NCI-H748 (cell line): ENCODE results near the gene PRSS23.
A peak's percentile ranks its signal among the peaks of the same experiment; 100 is the strongest.
"Not testable (repeated sequence)": the region's sequence is repeated elsewhere in the genome, so short reads cannot be mapped to it uniquely, and the experiment has no call there.

Experiments used
- DNase-seq: peaks from one replicate; lab custom pipeline; 2025; ENCODE audit not compliant: unreplicated experiment; lab: John Stamatoyannopoulos, UW

PRSS23 gene

DNA sequence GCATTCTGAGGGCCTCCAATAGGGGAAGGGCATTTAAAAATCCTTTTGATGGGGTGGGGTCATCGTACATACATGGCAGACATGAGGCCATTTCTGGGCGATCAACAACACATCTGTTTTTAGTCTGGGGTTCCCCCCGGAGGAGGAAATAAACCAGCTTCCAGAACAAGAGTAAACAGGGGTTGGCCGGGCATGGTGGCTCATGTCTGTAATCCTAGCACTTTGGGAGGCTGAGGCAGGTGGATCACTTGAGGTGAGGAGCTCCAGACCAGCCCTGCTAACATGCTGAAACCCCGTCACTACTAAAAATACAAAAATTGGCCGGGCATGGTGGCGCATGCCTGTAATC, 12.0 kb downstream of the PRSS23 start:
- no peak for DNase-seq

DNA sequence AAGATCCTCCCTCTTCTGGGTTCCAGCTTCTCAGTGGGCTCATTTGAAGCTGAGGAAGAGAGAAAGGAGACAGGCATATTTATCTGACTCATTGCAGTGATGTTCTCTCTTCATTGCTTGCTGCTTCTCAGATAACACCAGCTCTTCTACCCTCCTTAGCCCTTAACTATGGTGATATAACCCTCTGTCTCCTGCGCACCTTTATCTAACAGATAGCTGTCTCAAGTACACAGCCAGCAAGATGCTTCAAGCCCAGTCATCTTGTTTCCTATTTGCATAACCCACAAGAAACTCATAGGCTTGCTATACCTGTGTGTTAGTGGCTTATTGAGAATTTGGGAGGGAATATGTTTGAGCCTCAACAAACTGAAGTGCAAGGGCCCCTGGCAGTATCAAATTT, 12.6 kb downstream of the PRSS23 start:
- DNase-seq: no peak

DNA sequence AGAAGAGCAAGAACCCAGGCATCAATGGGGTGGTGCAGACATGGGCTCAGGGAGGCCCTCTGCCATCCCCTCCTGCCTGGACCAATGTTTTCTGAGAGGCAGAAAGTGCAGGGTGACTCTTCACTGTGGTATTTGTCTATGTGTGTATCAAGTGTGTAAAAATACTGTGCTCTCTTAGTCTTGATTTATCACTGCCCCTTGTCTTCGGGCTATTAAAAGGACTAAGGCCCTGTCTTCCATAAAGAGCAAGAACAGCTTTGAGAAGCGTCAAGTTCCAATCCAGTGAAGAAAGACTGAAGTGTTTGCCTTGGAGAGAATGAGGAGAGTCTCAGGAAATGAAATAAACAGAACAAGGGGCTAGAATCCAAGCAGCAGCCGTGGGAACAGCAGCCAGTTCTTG, 14.4 kb downstream of the PRSS23 start:
- DNase-seq: no peak

DNA sequence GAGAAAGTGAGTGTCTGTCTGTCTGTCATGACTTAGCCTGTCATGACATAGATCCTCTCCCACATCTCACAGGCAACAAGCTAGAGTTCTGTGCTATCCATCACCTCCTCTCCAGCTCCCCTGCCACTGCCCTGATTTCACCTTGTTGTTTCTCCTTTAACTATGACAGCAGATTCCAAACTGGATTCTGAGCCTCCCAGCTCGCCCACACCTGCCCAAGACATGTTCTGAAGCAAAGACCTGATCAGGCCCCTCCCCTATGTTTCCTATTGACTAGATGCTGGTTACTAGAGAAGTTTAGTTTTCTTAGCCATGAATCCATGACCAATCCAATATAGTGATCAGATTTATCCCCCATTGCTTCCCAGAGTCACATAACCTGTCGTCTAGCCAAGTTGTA, 15.4 kb downstream of the PRSS23 start:
- no peak for DNase-seq

DNA sequence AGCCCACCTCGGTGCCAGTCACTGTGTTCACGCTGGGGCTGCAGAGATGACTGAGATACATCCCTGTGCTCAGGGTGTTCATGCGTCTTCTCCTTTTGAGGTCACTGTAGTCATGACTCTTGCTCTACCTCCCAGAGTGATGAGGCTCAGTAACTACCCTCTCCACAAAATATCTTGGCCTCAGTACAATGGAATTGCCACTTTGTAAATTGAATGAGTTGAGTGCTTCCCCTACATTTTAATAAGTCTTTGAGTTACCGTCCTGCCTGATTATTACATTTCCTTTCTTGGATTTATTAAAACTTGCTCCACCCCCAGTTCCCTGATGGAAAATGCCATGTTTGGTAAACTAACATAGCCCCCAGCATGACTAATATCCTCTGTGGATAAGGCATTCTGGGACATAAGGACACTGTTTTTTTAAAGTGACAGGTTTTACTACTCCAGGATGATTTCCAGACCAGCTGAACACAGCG, 15.9 kb downstream of the PRSS23 start:
- DNase-seq: no peak

DNA sequence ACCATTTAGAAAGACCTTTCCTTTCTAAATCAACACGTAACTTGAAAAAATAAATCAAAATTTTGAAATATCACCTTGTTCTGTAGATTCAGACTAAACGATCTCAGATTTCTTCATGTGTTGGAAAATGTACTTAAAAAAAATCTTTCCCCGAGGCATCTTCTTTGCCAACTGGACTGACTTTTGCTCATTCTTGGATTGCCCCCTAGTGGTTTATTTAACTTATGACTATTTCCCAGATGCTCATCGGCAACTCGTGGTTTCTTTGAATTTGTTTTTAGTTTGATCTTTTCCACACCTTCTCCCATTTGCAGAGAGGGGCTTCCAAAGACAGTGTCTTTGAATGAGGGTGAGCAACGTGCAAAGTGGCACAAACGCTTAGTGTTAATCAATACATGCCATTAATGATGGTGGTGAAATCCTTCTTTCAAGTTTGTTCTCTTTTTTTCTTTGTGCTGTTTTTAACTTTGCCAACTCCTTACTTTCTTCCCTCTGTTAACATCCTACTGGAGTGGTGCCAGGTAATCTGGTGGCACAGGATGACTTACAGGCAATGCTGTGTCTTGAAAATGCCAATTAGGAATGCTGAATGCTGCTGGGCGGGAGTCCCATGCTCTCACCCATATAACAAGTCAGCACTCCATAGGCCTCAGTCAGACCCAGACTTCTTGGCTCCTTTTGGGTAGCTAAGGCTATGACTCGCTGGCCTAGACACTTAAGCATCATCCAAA, 18.3 kb downstream of the PRSS23 start:
- DNase-seq: peak; percentile 43

DNA sequence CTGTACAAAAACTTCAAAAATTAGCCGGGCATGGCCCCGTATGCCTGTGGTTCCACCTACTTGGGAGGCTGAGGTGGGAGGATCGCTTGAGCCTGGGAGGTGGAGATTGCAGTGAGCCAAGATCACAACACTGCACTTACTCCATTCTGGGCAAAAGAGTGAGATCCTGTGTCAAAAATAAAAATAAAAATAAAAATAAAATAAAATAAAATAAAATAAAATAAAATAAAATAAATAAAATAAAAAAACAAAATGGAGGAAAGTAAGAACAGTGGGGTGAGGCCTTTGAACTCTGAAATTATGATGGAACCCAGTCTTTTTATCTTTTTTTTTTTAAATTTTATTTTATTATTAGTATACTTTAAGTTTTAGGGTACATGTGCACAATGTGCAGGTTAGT, 23.8 kb downstream of the PRSS23 start:
- not testable (repeated sequence) for DNase-seq

DNA sequence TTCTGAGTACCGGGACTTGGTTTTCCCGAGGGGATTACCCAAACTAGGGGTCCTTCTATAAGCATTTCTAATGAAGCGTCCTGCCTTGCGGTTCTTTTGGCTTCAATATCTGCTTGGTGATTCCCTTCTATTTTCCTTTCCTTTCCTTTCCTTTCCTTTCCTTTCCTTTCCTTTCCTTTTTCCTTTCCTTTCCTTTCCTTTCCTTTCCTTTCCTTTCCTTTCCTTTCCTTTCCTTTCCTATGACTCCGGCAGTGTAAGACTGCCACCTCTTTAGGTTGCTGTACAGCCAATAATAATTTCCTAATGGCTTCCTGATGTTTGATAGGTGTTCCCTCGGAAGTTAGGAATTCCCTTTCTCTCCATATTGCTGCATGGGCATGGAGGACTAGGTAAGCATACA, 34.0 kb downstream of the PRSS23 start:
- not testable (repeated sequence) for DNase-seq

DNA sequence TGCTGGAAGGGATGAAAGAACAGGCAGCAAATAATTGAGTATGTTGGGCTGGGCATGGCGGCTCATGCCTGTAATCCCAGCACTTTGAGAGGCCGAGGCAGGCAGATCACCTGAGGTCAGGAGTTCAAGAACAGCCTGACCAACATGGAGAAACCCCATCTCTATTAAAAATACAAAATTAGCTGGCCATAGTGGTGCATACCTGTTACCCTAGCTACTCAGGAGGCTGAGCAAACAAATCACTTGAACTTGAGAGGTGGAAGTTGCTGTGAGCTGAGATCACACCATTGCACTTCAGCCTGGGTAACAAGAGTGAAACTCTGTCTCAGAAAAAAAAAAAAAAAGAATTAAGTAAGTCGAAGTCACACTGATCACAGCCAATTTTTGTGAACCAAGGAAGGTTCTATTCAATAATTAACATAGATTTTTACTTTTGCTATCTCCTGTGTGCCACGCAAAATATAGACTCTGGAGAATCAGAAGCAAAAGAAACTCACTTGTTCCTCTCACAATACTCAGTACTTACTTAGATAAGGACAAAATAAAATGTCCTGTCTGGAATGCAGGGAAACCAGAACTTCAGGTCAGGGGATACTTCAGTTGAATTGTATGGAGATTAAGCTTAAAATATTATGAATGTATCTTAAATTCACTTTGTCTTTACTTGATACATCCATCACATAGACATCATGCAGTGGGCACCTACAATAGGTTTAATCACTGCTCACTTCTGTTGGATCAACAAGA, 44.6 kb downstream of the PRSS23 start:
- not testable (repeated sequence) for DNase-seq

DNA sequence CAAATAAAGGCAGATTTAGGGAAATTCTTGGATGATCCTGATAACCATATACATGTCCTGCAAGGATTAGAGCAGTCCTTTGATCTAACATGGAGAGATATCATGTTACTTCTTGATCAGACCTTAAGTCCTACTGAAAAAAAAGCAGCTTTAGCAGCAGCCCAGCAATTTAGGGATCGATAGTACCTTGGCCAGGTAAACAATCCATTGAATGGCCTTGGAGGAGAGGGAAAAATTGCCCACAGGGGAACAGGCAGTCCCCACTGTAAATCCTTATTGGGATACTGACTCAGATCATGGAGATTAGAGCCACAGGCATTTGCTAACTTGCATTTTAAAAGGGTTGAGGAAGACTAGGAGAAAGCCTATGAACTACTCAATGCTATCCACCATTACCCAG, 47.8 kb downstream of the PRSS23 start:
- DNase-seq: no peak

DNA sequence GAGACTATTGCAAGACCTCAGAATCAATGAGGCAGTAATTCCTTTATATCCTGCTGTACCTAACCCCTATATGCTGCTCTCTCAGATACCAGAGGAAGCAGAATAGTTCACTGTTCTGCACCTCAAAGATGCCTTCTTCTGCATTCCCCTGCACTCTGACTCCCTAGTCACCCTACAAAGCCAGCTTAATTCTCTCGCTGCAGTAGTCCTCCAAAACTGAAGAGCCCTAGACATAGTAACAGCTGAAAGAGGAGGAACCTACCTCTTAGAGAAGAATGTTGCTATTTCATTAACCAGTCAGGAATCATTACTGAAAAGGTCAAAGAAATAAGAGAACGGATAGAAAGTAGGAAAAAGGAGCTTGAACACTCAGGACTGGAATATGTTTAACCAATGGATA, 49.3 kb downstream of the PRSS23 start:
- no peak for DNase-seq
